ENCODE data around the gene HDAC5.

The HDAC5 gene

DNA sequence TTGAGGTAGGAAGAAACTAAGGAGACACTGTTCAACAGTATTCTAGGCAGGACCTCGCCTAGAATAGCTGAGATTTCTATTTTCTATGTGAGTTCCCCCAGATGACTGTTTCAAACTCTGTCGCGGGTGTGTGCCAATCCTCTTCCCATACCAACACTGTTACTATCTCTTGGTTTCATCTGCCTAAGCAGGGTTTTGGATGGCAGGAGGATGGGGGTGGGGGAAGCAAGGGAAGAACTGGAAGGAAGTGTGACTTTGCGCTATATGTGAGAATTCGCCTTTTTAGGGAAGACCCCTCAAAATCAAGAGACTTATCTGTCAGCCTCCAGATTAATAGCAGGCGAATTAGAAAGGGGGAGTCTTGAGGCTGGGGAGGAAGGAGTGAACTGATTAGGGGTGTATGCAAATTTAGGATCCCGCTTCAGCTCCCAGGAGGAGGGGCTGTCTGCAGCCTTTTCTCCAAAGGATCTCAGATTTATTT is 53.4 kb downstream of the HDAC5 start:
- DNase-seq (ENCODE audit: insufficient read length, low spot score) (no peak), FAIRE-seq (no peak)
- TF ChIP-seq, protein P1, sequence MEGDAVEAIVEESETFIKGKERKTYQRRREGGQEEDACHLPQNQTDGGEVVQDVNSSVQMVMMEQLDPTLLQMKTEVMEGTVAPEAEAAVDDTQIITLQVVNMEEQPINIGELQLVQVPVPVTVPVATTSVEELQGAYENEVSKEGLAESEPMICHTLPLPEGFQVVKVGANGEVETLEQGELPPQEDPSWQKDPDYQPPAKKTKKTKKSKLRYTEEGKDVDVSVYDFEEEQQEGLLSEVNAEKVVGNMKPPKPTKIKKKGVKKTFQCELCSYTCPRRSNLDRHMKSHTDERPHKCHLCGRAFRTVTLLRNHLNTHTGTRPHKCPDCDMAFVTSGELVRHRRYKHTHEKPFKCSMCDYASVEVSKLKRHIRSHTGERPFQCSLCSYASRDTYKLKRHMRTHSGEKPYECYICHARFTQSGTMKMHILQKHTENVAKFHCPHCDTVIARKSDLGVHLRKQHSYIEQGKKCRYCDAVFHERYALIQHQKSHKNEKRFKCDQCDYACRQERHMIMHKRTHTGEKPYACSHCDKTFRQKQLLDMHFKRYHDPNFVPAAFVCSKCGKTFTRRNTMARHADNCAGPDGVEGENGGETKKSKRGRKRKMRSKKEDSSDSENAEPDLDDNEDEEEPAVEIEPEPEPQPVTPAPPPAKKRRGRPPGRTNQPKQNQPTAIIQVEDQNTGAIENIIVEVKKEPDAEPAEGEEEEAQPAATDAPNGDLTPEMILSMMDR (IDR thresholded peaks at IDR 0.05; ENCODE audit: insufficient read depth, missing control alignments), result no peak

DNA sequence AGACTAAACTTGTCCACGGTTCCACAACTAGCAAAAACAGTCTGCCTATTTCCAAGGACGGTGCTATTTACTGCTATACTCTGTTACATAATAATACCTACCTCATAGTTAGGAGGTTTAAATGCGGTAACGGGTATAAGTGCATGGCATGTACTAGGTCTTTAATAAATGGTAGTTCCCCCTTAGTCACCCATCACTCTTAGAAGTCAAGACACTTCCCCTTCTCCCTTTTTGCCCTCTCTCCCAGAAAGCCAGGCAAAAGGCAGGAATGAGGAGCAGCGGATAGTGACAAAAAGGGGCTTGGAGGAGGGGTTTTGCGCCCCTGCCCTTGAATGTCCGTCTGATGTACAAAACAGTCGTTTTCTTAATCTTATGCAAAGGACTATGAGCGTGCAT is 55.9 kb downstream of the HDAC5 start:
- DNase-seq (ENCODE audit: insufficient read length, low spot score), result no peak
- no peak for FAIRE-seq
- TF ChIP-seq, protein P1 (IDR thresholded peaks at IDR 0.05; ENCODE audit: insufficient read depth, missing control alignments), result no peak

DNA sequence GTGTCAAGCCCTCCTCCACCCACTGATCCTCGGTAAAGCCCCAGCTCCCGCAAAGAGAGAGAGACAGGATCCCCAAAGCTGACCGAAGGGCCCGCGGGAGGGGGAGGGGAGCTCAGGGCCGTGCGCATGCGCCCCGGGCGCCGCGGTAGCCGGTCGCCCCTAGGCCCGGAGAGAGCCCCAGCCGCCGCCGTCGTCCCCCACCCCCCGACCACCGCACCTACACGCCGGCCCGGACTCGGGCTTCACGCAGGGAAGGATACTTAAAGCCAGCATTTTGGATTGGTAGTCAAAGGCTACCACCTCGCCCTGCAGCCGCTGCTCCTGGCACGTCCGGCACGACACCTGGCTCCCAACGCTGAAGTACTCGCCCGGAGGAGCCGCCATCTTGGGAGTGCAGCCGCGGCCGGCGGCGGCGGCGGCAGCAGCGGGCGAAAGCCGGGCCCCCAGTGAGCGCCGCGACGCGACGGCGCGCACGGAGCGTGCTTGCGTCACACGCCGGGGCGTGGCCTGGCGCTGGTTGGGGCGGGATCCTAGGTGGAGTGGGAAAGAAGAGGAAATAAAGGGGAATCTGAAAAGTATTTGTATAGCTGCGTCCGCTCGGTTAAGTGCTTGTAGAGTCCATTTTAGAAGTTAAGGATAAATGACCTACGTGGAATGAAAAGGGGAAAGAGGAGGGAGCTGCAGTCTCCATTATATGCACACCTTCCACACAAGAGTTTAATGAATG is 57.1 kb downstream of the HDAC5 start, which contains the start of gene LSM12:
TSS of gene LSM12 (minus strand) at position 468 of the 727 bp plus-strand sequence. CDS start at position 384, 84 bp downstream.
- DNase-seq (ENCODE audit: insufficient read length, low spot score), result peak; percentile 88
- no peak for FAIRE-seq
- TF ChIP-seq, protein P1 (IDR thresholded peaks at IDR 0.05; ENCODE audit: insufficient read depth, missing control alignments), result no peak

DNA sequence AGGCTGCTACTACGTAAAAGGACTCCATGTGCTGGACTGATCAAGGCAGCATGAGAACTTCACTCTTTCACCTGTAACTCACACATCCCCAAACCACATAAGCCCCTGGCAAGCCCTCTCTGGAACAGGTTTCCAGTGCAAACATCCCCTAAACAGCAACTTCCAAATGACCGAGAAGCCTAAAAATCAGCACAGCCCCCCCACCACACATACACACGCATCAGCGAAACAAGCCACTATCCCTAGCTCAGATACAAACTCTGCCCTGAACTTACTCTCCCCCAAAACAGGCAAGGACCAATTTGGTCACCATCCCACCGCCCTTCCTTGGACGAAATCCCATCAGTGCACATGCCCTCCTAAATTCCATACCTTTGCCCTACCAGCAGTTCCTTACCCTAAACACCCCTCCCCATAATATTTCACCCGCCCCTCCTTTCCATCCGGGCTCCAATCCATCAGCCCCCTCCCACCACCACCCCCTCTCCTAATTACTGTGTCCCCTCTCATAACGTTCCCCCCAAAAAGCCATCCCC is 57.7 kb downstream of the HDAC5 start:
- TF ChIP-seq, protein P1 (IDR thresholded peaks at IDR 0.05; ENCODE audit: insufficient read depth, missing control alignments), result no peak
- FAIRE-seq (no peak), DNase-seq (ENCODE audit: insufficient read length, low spot score) (no peak)

DNA sequence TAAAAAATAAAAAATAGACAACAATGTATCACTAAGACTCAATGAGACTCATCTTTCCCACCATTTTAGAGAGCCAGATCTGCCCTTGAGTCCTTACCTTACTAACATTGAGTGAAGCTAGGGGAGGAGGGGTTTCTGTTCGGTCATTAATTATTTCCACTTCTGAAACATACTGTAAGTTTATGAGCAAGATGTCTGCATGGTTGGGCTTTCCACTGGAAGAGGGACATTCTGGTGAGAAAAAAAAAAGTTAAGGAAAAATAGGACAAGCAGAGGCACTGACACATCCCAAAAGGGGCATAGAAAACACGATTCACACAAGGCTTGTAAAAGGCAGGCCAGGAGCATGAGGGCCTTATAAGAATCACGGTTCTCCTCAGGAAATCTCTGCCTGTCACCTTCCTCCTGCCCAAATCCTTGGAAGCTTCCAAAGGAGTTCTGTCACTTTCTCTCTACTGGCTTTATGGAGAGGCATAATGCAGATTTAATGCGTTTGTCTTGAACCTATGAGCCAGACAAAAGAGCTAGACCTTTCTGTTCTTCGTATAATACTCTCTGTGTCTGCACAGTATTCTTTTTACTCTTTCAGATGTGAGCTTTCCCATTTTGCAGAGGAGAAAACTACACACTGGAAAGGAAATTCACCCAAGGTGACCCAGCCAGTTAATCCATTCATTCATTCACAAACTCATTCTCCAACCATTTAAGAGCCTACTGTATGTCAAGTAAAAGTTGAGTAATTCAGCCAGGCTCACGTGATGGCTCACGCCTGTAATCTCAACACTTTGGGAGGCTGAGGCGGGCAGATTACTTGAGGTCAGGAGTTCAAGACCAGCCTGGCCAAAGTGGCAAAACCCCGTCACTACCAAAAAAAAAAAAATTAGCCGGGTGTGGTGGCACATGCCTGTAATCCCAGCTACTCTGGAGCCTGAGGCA is 59.5 kb downstream of the HDAC5 start:
- TF ChIP-seq, protein P1 (IDR thresholded peaks at IDR 0.05; ENCODE audit: insufficient read depth, missing control alignments), result no peak
- FAIRE-seq, result no peak

DNA sequence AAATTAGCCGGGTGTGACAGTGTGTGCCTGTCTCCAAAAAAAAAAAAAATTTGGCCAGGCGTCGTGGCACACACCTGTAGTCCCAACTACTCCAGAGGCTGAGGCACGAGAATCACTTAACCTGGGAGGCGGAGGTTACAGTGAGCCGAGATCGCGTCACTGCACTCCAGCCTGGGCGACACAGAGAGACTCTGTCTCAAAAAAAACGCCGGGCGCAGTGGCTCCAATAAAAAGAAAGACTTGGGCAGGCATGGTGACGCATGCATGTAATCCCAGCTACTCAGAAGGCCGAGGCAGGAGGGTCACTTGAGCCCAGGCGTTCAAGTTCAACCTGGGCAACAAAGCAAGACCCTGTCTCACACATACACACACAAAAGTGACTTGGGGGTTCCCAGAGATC is 60.6 kb downstream of the HDAC5 start:
- FAIRE-seq (no peak), DNase-seq (ENCODE audit: insufficient read length, low spot score) (no peak)
- TF ChIP-seq, protein P1 (IDR thresholded peaks at IDR 0.05; ENCODE audit: insufficient read depth, missing control alignments), result no peak

More for the DNA sequence above, 59.5 kb downstream of the HDAC5 start:
- no peak for DNase-seq (ENCODE audit: insufficient read length, low spot score)

All from D721Med (cell line).